Epithelial cell of esophagus (primary cell): ENCODE data around the gene NANS.
"Not testable (repeated sequence)": the region's sequence is repeated elsewhere in the genome, so short reads cannot be mapped to it uniquely, and the experiment has no call there.

Experiments
- DNase-seq: peaks from one replicate; pipeline ENCODE4 v3.0.0; 2010; ENCODE audit warnings: low read depth
- H3K4me3 ChIP-seq: 2 replicates; pipeline ENCODE4 v1.5.1; 2011; ENCODE audit warnings: mild to moderate bottlenecking, low read length, control low read depth
- TF ChIP-seq, protein P1 (sequence below): IDR thresholded peaks from 2 replicates; pipeline ENCODE4 v1.5.1; 2011; ENCODE audit warnings: low read depth, mild to moderate bottlenecking, low read length, control low read depth, inconsistent platforms; ENCODE audit not compliant: insufficient read depth; ENCODE audit errors: missing control alignments

Gene NANS

DNA sequence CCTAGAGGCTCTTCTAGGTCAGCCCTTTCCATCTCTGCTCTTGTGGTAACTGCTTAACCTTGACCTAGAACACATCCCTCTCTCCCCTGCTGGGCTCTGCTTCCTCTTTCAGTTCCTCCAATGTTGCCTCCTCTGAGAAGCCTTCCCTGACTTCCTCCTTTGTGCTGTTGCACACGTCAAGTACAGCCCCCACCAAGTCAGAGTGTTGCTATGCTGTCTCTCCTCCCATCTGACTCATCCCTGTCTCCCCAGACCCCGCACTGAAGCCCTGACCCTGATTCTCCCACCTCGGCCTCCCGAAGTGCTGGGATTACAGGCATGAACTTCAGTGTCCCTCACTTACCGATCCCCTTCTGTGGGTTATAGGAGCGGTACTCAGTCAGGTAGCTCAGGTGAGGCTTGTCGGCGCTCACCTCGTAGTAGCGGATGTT lies 72.9 kb downstream of the NANS start:
- DNase-seq: no peak
- no peak overlapping the region for H3K4me3 ChIP-seq
- TF ChIP-seq, protein P1, sequence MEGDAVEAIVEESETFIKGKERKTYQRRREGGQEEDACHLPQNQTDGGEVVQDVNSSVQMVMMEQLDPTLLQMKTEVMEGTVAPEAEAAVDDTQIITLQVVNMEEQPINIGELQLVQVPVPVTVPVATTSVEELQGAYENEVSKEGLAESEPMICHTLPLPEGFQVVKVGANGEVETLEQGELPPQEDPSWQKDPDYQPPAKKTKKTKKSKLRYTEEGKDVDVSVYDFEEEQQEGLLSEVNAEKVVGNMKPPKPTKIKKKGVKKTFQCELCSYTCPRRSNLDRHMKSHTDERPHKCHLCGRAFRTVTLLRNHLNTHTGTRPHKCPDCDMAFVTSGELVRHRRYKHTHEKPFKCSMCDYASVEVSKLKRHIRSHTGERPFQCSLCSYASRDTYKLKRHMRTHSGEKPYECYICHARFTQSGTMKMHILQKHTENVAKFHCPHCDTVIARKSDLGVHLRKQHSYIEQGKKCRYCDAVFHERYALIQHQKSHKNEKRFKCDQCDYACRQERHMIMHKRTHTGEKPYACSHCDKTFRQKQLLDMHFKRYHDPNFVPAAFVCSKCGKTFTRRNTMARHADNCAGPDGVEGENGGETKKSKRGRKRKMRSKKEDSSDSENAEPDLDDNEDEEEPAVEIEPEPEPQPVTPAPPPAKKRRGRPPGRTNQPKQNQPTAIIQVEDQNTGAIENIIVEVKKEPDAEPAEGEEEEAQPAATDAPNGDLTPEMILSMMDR: no peak

DNA sequence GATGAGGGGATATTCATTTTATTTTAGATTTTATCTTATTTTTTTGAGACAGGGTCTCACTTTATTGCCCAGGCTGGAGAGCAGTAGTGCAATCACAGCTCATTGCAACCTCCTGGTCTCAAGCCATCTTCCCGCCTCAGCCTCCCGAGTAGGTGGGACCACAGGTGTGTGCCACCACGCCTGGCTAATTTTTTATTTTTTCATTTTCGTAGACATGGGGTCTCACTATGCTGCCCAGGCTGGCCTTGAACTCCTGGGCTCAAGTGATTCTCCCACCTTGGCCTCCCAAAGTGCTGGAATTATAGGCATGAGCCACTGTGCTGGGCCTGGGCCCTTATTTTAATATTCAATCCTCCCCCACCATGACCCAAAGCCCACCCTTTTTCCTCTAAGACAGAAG lies 73.5 kb downstream of the NANS start:
- not testable (repeated sequence) for DNase-seq, H3K4me3 ChIP-seq

DNA sequence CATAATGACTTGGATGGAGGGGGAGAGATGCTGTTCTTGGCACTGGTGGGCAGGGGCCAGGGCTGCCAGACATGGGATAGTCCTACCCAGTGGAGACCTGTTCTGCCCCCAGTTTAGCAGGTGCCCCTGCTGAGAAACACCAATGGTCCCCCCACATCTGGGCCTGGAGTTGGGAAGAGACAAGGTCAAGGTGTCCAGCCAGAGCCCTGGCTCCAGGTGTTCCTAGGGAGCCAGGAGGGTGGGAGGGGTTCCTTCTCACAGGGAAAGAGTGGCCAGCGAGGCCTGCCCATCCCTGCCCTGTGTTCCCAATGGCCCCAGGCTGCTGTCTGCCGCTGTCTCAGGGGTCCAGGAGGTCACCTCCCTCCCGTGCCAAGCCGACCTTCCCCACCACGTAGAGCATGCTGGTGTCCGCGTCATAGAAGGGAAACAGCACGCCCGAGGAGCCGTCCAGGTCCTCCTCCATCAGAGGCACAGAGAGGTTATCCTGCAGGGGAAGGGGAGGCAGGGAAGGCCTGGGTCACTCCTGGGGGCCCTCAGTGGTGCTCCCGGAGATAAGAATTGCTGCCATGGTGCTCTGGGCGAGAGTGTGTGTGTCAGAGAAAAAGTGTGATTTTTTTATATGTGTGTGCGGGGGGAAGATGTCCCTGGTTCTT lies 74.2 kb downstream of the NANS start:
- TF ChIP-seq, protein P1: no peak
- no peak overlapping the region for H3K4me3 ChIP-seq
- DNase-seq: no peak

DNA sequence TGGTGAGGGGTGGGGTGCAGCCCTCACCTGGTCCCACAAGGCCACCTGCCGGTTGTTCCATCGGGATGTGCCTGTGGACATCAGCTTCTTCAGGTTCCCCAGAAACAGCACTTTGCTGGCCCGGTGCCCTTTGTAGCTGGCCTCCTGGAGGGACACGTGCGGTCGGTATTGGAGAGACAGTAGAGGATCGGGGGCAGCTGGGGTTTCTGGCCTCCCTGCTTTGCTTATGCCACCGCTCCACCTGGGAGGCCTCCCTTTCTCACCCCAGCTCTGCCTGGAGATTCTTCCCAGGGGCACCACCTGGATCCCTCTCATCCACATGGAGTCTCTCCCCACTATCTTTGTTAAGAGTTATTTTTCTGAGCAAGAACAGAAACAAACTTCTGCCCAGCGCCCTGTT lies 75.6 kb downstream of the NANS start:
- TF ChIP-seq, protein P1: no peak
- no peak overlapping the region for H3K4me3 ChIP-seq
- no peak for DNase-seq
